ENCODE data around the gene SYNPO2.

GRCh38 chr4:119084513-119084912 lies 195.9 kb downstream of the SYNPO2 start:
- TF ChIP-seq, protein P1, sequence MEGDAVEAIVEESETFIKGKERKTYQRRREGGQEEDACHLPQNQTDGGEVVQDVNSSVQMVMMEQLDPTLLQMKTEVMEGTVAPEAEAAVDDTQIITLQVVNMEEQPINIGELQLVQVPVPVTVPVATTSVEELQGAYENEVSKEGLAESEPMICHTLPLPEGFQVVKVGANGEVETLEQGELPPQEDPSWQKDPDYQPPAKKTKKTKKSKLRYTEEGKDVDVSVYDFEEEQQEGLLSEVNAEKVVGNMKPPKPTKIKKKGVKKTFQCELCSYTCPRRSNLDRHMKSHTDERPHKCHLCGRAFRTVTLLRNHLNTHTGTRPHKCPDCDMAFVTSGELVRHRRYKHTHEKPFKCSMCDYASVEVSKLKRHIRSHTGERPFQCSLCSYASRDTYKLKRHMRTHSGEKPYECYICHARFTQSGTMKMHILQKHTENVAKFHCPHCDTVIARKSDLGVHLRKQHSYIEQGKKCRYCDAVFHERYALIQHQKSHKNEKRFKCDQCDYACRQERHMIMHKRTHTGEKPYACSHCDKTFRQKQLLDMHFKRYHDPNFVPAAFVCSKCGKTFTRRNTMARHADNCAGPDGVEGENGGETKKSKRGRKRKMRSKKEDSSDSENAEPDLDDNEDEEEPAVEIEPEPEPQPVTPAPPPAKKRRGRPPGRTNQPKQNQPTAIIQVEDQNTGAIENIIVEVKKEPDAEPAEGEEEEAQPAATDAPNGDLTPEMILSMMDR (IDR thresholded peaks at IDR 0.05 in 8 of 11, conservative IDR thresholded peaks at IDR 0.05 in 3 of 11): no peak
- no peak for TF ChIP-seq POLR2AphosphoS5 (IDR thresholded peaks at IDR 0.05)
- TF ChIP-seq POLR2A (IDR thresholded peaks at IDR 0.05): no peak
